Measurements from ENCODE around the gene SHLD1.

- TF ChIP-seq RAD21 (IDR thresholded peaks at IDR 0.05; ENCODE audit: low read depth) (no peak), YY1 (IDR thresholded peaks at IDR 0.05; ENCODE audit: low read depth) (no peak), NFIC (IDR thresholded peaks at IDR 0.05) (no peak), FOXM1 (IDR thresholded peaks at IDR 0.05; ENCODE audit: borderline replicate concordance, low read depth) (no peak), EP300 (IDR thresholded peaks at IDR 0.05; ENCODE audit: borderline replicate concordance) (no peak), CEBPB (IDR thresholded peaks at IDR 0.05) (no peak), EGR1 (IDR thresholded peaks at IDR 0.05) (no peak), CREB1 (IDR thresholded peaks at IDR 0.05; ENCODE audit: low read depth) (no peak), ZBTB7A (IDR thresholded peaks at IDR 0.05; ENCODE audit: low read depth) (no peak), TAF1 (IDR thresholded peaks at IDR 0.05; ENCODE audit: low read depth) (no peak), TCF12 (IDR thresholded peaks at IDR 0.05; ENCODE audit: low read depth) (no peak)
- TF ChIP-seq, protein P1, sequence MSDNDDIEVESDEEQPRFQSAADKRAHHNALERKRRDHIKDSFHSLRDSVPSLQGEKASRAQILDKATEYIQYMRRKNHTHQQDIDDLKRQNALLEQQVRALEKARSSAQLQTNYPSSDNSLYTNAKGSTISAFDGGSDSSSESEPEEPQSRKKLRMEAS (IDR thresholded peaks at IDR 0.05), result no peak
- TF ChIP-seq, protein P2, sequence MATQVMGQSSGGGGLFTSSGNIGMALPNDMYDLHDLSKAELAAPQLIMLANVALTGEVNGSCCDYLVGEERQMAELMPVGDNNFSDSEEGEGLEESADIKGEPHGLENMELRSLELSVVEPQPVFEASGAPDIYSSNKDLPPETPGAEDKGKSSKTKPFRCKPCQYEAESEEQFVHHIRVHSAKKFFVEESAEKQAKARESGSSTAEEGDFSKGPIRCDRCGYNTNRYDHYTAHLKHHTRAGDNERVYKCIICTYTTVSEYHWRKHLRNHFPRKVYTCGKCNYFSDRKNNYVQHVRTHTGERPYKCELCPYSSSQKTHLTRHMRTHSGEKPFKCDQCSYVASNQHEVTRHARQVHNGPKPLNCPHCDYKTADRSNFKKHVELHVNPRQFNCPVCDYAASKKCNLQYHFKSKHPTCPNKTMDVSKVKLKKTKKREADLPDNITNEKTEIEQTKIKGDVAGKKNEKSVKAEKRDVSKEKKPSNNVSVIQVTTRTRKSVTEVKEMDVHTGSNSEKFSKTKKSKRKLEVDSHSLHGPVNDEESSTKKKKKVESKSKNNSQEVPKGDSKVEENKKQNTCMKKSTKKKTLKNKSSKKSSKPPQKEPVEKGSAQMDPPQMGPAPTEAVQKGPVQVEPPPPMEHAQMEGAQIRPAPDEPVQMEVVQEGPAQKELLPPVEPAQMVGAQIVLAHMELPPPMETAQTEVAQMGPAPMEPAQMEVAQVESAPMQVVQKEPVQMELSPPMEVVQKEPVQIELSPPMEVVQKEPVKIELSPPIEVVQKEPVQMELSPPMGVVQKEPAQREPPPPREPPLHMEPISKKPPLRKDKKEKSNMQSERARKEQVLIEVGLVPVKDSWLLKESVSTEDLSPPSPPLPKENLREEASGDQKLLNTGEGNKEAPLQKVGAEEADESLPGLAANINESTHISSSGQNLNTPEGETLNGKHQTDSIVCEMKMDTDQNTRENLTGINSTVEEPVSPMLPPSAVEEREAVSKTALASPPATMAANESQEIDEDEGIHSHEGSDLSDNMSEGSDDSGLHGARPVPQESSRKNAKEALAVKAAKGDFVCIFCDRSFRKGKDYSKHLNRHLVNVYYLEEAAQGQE (IDR thresholded peaks at IDR 0.05; ENCODE audit: low read depth), result no peak
These were observed 12.6 kb upstream of the SHLD1 start for GRCh38 chr20:5737619-5737953.

All from Ishikawa (cell line).